ENCODE data around the gene IFNA8. TPM values are rescaled to one million over a fixed set of nuclear protein-coding genes. Genes with fewer than 3 reads are reported as not detected.
"Not testable (repeated sequence)": the region's sequence is repeated elsewhere in the genome, so short reads cannot be mapped to it uniquely, and the experiment has no call there.

IFNA8 gene
- total RNA-seq, 4 donors from 2014 or later, result not detected

DNA sequence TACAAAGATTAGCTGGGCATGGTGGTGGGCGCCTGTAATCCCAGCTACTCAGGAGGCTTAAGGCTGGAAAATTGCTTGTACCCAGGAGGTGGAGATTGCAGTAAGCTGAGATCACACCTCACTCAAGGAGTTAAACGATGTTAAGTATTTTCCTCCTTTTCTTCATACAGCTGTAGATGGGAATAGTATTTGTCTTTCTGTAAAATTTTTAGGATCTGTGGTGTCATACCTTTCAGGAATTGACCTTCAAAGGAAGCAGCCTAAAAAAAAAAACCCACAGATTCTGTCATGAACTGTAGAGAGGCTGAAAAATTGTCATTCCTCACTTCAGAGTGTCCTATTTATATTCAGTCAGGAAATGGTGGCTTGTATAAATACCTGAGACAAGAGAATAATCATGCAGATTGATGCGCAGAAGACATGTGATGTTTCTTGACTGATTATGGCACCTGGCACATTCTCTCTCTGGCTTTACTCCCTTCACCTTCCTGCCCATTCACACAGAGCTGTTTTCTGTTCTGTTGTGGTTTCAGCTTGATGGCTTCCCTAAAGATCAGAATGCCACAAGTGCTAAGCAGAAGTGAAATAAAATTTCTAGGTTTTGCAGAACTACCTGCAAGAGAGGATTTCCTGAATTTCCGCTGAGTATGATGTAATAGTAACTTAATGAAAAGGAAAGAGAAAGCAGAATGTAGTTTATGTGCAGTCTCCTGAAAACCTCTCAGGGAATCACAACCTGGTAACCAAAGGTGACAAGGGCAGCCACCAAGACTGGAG lies 35.1 kb downstream of the IFNA8 start:
- no peaks in the 10 kb centered on the region for H3K36me3 ChIP-seq
- 83 to 84% methylated on average over 4 of the region's 4 CpGs for WGBS, 2 donors
- H3K27ac ChIP-seq, result no peak overlapping the region
- TF ChIP-seq, protein P1, sequence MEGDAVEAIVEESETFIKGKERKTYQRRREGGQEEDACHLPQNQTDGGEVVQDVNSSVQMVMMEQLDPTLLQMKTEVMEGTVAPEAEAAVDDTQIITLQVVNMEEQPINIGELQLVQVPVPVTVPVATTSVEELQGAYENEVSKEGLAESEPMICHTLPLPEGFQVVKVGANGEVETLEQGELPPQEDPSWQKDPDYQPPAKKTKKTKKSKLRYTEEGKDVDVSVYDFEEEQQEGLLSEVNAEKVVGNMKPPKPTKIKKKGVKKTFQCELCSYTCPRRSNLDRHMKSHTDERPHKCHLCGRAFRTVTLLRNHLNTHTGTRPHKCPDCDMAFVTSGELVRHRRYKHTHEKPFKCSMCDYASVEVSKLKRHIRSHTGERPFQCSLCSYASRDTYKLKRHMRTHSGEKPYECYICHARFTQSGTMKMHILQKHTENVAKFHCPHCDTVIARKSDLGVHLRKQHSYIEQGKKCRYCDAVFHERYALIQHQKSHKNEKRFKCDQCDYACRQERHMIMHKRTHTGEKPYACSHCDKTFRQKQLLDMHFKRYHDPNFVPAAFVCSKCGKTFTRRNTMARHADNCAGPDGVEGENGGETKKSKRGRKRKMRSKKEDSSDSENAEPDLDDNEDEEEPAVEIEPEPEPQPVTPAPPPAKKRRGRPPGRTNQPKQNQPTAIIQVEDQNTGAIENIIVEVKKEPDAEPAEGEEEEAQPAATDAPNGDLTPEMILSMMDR (IDR thresholded peaks at IDR 0.05), result no peak
- TF ChIP-seq EP300 (IDR thresholded peaks at IDR 0.05), result no peak
- no peak for TF ChIP-seq POLR2A (IDR thresholded peaks at IDR 0.05)
- H3K4me3 ChIP-seq, result no peak overlapping the region
- H3K4me1 ChIP-seq, result no peaks in the 10 kb centered on the region
- no peak for DNase-seq (ENCODE audit: low spot score in 2 of 2)
- peaks cover 0 to 14% (median 2%) of the 10 kb centered on the region in 4 donors for H3K9me3 ChIP-seq
- no peaks in the 10 kb centered on the region for H3K27me3 ChIP-seq

DNA sequence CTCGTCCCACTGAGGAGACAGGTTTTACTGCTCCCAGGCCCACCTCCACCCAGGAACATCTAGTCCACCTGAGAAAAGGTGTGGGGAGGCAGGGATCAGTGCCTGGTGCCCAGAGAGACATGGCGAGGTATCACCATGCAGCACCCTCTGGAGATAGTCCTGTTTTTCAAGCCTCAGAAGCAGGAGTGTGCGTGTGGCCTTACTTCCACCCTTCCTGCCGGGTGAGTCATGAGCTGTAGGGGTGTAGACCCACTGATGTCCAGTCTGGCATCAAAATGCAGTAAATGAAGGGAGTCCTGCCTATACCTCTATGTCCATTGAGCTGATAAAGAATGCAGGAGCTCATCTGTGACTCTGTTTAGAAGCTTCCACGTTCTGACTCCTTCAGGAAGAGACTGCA lies 40.4 kb downstream of the IFNA8 start:
- H3K27me3 ChIP-seq; H3K27ac ChIP-seq; H3K4me1 ChIP-seq; H3K9me3 ChIP-seq; DNase-seq (ENCODE audit: low spot score in 2 of 2); H3K36me3 ChIP-seq; H3K4me3 ChIP-seq: not testable (repeated sequence)
- 81 to 85% methylated on average over 5 of the region's 5 CpGs for WGBS, 2 donors

DNA sequence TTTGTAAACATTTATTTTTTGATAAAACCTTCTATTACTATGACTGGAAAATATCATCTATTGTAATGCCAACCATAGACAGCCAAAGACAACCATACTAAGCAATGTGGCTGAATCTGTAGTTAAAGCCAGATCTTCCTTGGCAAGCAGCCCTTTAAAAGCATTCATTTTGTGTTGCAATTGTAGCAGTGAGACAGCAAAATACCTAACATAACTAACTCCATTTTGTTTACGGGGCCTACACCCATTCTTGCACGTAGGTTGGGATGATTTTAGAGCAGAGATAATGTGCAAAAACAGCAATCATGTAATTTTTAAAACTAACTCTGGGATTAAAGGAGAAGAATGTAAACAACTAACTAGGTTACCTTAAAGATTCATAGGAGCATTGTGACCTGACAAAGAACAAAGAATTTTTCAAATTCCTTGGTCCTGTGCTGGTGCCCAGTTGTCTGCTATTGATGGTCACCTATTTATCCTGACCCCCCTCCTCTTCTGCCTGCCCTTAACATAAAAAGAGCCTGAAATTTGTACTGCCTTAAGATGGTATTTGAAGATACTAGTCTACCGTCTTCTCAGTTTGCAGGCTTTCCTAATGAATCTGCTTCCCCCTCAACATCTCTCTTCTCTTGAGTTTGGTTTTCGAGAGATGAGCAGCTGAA lies 41.9 kb downstream of the IFNA8 start:
- H3K4me1 ChIP-seq, result no peaks in the 10 kb centered on the region
- no peak overlapping the region for H3K27ac ChIP-seq
- H3K4me3 ChIP-seq, result no peak overlapping the region
- no peak for DNase-seq (ENCODE audit: low spot score in 2 of 2)
- no peaks in the 10 kb centered on the region for H3K36me3 ChIP-seq
- no peaks in the 10 kb centered on the region for H3K9me3 ChIP-seq
- 72 to 77% methylated on average over 4 of the region's 4 CpGs for WGBS, 2 donors
- H3K27me3 ChIP-seq, result no peaks in the 10 kb centered on the region
- TF ChIP-seq POLR2A (IDR thresholded peaks at IDR 0.05) (no peak), EP300 (IDR thresholded peaks at IDR 0.05) (no peak)
- TF ChIP-seq, protein P1 (IDR thresholded peaks at IDR 0.05), result no peak

DNA sequence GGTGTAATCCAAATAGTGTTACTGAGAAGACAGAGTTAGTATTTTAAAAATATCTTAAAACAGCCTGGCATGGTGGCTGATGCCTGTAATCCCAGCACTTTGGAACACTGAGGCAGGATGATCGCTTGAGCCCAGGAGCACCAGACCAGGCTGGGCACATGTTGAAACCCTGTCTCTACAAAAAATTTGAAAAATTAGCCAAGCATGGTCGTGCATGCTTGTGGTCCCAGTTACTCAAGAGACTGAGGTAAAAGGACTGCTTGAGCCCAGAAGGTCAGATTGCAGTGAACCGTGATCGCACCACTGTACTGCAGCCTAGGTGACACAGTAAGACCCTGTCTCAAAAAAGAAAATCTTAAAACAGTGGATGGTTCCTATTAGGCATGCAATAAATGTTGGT lies 43.8 kb downstream of the IFNA8 start:
- H3K36me3 ChIP-seq, result no peaks in the 10 kb centered on the region
- DNase-seq (ENCODE audit: low spot score in 2 of 2), result no peak
- TF ChIP-seq EP300 (IDR thresholded peaks at IDR 0.05), result no peak
- TF ChIP-seq, protein P1 (IDR thresholded peaks at IDR 0.05), result no peak
- TF ChIP-seq POLR2A (IDR thresholded peaks at IDR 0.05), result no peak
- H3K27ac ChIP-seq, result no peak overlapping the region
- H3K9me3 ChIP-seq, result no peaks in the 10 kb centered on the region
- no peaks in the 10 kb centered on the region for H3K27me3 ChIP-seq
- H3K4me1 ChIP-seq, result no peaks in the 10 kb centered on the region
- no peak overlapping the region for H3K4me3 ChIP-seq
- 83 to 87% methylated on average over 4 of the region's 4 CpGs for WGBS, 2 donors

DNA sequence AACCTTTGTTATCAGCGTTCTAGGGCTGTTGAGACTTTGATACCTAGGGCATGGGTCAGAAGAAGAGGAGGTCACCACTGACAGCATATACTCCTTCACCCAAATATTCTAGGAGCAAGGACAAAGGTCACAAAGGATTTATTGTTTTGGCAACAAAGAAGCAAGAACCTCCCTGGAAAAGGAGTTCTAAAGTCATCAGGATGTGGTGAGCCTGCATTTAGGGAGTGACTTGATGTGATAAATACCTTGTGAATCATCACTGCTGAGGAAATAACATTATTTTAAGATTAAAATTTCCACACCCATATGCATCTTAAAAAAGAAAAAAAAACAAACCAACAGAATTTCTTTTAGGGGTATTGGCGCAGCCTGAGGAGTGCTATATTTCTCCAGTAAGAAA lies 45.2 kb downstream of the IFNA8 start:
- Histone ChIP-seq H3K36me3 (no peaks in the 10 kb centered on the region), H3K27ac (no peak overlapping the region), H3K4me1 (no peaks in the 10 kb centered on the region), H3K27me3 (no peaks in the 10 kb centered on the region), H3K4me3 (no peak overlapping the region), H3K9me3 (no peaks in the 10 kb centered on the region)
- WGBS, 2 donors, result 59 to 67% methylated on average over 2 of the region's 2 CpGs
- TF ChIP-seq, protein P1 (IDR thresholded peaks at IDR 0.05), result no peak
- TF ChIP-seq EP300 (IDR thresholded peaks at IDR 0.05) (no peak), POLR2A (IDR thresholded peaks at IDR 0.05) (no peak)
- no peak for DNase-seq (ENCODE audit: low spot score in 2 of 2)

Data from tibial nerve (tissue), 4 donors.